Body of pancreas (tissue), 4 donors: ENCODE results near the gene LAMA2. TPM values are rescaled to one million over a fixed set of nuclear protein-coding genes. Genes with fewer than 3 reads are reported as not detected.

ENCODE experiments used
- ATAC-seq: fragments of 150-250 bp; one replicate; pipeline ENCODE4 v1.9.1; 2016
- DNase-seq, 4 donors: peaks; one replicate each; pipeline ENCODE4 v3.0.0-alpha.2; 2019
- H3K27ac ChIP-seq, 4 donors: fragments of 200-600 bp; sonication (generic); 1 replicate in 3 of 4; 2 replicates in 1 of 4; pipeline versions ENCODE4 v1.5.1 to v1.6.1; 2016 to 2019; ENCODE audit warnings: mild to moderate bottlenecking in 1 of 4, mixed read lengths in 1 of 4, moderate library complexity in 1 of 4
- H3K27me3 ChIP-seq, 2 donors: fragments of 200-600 bp; sonication (generic); one replicate each; pipeline ENCODE4 v1.6.0; 2016; ENCODE audit warnings: mild to moderate bottlenecking in 1 of 2
- H3K36me3 ChIP-seq, 2 donors: fragments of 200-600 bp; sonication (generic); replicated peaks in 1 of 2; 2 replicates each; pipeline ENCODE4 v1.5.1; 2016; ENCODE audit warnings: low read depth in 2 of 2; ENCODE audit not compliant: insufficient read depth in 1 of 2
- H3K4me1 ChIP-seq: fragments of 200-600 bp; sonication (generic); one replicate; pipeline ENCODE4 v1.6.0; 2016
- H3K4me3 ChIP-seq, 2 donors: fragments of 200-600 bp; sonication (generic); 1 replicate in 1 of 2; 2 replicates in 1 of 2; pipeline ENCODE4 v1.5.1; 2016 to 2019
- H3K9me3 ChIP-seq, 3 donors: fragments of 200-600 bp; sonication (generic); 1 replicate in 2 of 3; 2 replicates in 1 of 3; pipeline ENCODE4 v1.5.1; 2016
- POLR2A ChIP-seq, 3 donors: fragments of 450-650 bp; IDR thresholded peaks; one replicate each; pipeline ENCODE4 v1.6.1; 2016; ENCODE audit warnings: antibody characterized with exemption in 3 of 3, mild to moderate bottlenecking in 2 of 3
- WGBS, 2 donors: methylation state at CpG; one replicate each; pipeline ENCODE4 v1.1.5; 2017; 5-methylcytosine and 5-hydroxymethylcytosine counted together
- intact Hi-C: fragments of 100-400 bp; cut with DNase I; formaldehyde crosslinking; loops from one replicate; pipeline ENCODE4 v1.15.1; 2023
- total RNA-seq, 2 donors: library from RNA; depleted of rRNA; stranded (reverse); fragments of >200 nt; gene quantifications; one replicate each; pipeline ENCODE4 v1.1.0, GENCODE V29; 2016
- TF ChIP-seq, protein P1 (sequence below), 7 experiments: fragments of 450-650 bp in 4 of 7; fragments of 200-600 bp in 3 of 7; sonication (generic) in 3 of 7; IDR thresholded peaks; one replicate each; pipeline ENCODE4 v1.5.1; 2016 to 2019; ENCODE audit warnings: antibody characterized with exemption in 7 of 7

LAMA2 gene
- total RNA-seq, 2 donors from 2014 or later = 43.3 to 54.7 TPM

DNA sequence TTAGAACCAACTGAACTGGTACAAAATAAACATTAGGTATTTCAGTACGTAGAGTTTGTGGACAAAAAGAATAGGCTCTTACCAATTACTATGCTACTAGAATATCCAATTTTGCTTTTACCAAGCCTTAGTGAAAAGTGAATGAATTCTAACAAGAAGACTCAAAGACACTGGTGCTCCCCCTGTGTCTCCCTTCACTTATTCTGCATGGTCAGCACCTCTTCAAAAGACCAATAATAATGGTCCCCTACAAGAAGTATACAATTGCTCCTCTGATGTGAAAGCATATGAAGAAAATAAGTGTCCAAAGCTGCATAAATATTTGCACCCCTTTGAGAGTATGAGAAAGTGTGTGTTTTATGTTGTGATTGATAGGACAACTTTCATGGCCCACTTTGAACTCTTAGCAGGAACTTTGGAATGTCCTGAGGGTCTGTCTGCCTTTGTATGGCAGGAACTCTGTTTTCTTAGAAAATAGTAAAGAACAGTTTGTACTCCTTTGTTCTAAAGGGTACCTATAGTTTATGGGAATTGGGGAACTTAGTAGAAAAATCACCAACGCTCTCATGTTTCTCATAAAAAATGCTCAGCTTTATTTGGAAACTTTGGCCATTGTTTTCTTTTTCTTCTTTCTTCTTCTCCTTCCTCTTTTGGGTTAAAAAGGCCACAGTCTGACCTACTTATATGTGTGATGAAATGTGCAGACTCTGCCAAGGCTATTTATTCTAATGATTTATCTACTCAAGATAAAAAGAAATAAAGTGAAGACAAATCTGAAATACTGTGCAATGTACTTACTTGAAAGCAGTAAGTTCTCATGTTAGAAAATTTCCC lies 352.4 kb downstream of the LAMA2 start:
- TF ChIP-seq, protein P1, sequence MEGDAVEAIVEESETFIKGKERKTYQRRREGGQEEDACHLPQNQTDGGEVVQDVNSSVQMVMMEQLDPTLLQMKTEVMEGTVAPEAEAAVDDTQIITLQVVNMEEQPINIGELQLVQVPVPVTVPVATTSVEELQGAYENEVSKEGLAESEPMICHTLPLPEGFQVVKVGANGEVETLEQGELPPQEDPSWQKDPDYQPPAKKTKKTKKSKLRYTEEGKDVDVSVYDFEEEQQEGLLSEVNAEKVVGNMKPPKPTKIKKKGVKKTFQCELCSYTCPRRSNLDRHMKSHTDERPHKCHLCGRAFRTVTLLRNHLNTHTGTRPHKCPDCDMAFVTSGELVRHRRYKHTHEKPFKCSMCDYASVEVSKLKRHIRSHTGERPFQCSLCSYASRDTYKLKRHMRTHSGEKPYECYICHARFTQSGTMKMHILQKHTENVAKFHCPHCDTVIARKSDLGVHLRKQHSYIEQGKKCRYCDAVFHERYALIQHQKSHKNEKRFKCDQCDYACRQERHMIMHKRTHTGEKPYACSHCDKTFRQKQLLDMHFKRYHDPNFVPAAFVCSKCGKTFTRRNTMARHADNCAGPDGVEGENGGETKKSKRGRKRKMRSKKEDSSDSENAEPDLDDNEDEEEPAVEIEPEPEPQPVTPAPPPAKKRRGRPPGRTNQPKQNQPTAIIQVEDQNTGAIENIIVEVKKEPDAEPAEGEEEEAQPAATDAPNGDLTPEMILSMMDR (IDR thresholded peaks at IDR 0.05) = no peak
- no peak for TF ChIP-seq POLR2A (IDR thresholded peaks at IDR 0.05)
- no peak for DNase-seq
- no peaks in the 10 kb centered on the region for H3K27me3 ChIP-seq
- H3K9me3 ChIP-seq = no peaks in the 10 kb centered on the region
- intact Hi-C loops = no loop called here
- no peaks in the 10 kb centered on the region for H3K36me3 ChIP-seq
- no peak overlapping the region for H3K4me3 ChIP-seq
- H3K27ac ChIP-seq = no peak overlapping the region
- ATAC-seq = no peak
- no peaks in the 10 kb centered on the region for H3K4me1 ChIP-seq
- 45 to 66% methylated on average over 2 of the region's 2 CpGs for WGBS, 2 donors

DNA sequence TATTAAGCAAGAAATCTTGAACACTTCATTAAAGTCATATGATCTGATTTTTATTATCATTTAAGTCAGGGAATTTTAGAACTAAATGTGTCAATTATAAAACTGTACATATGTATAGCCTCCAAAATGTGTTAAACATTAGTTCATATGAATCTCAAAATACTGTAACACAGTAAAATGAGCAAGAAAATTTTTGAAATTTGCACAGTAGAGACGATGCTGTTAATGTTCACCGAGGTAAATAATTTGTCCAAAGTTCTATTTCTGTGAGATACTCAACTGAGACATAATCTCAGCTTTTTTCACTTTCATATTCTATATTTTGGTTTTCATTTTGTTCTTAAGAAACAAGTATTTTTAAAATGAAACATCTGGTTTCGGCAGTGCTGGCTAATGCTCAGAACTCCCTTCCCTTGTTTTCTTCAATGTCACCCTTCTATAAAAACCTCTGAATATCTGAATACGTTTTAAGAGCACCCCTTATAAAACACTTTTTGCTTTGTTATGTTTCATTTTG lies 353.1 kb downstream of the LAMA2 start:
- no peaks in the 10 kb centered on the region for H3K9me3 ChIP-seq
- WGBS, 2 donors = 49 to 53% methylated on average over 4 of the region's 4 CpGs

DNA sequence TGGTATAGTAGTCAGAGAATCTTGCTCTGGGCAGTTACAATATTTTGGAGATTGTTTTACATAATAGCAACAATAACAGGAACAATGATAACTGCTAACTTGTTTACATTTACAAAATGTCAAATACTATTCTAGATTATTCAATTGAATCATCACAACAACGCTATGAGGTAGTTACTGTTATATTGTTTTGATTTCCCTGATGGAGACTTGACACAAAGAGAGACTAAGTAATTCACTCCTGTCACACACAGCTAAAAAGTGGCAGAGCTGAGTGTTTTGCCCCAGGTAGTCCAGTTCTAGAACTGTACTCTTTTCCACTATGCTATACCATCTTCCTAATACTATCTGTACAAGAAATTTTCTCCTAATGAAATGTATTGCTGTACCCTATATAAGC lies 356.1 kb downstream of the LAMA2 start:
- intact Hi-C loops = no loop called here
- H3K27ac ChIP-seq = no peak overlapping the region
- no peak overlapping the region for H3K4me3 ChIP-seq
- no peaks in the 10 kb centered on the region for H3K4me1 ChIP-seq
- H3K36me3 ChIP-seq = no peaks in the 10 kb centered on the region
- DNase-seq (no peak), ATAC-seq (no peak)
- 40 to 67% methylated on average over 1 of the region's 1 CpG for WGBS, 2 donors
- H3K27me3 ChIP-seq = no peaks in the 10 kb centered on the region
- no peaks in the 10 kb centered on the region for H3K9me3 ChIP-seq
- TF ChIP-seq, protein P1 (IDR thresholded peaks at IDR 0.05) = no peak
- TF ChIP-seq POLR2A (IDR thresholded peaks at IDR 0.05) = no peak

More for the DNA sequence above, 353.1 kb downstream of the LAMA2 start:
- no peak for DNase-seq
- no peaks in the 10 kb centered on the region for H3K27me3 ChIP-seq
- TF ChIP-seq POLR2A (IDR thresholded peaks at IDR 0.05) = no peak
- TF ChIP-seq, protein P1 (IDR thresholded peaks at IDR 0.05) = no peak
- no peak overlapping the region for H3K4me3 ChIP-seq
- no peaks in the 10 kb centered on the region for H3K4me1 ChIP-seq
- no peaks in the 10 kb centered on the region for H3K36me3 ChIP-seq
- intact Hi-C loops = no loop called here
- no peak for ATAC-seq
- H3K27ac ChIP-seq = no peak overlapping the region

DNA sequence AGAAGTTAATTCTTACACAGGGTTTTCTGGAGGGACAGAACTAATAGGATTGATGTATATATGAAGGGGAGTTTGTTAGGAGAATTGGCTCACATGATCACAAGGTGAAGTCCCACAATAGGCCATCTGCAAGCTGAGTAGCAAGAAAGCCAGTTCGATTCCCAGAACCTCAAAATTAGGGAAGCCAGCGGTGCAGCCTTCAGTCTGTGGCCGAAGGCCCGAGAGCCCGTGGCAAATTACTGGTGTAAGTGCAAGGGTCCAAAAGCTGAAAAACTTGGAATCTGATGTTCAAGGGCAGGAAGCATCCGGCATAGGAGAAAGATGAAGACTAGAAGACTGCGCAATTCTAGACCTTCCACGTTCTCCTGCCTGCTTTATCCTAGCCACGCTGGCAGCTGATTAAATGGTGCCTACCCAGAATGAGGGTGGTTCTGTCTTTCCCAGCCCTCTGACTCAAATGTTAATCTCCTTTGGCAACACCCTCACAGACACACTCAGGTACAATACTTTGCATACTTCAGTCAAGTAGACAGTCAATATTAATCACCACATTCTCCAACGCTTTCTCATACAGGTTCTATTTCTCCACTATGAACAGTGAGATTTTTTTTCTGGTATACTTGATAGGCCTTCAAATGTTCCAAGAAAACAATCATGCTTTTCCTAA lies 357.0 kb downstream of the LAMA2 start:
- H3K4me3 ChIP-seq = no peak overlapping the region
- DNase-seq (no peak), ATAC-seq (no peak)
- no peaks in the 10 kb centered on the region for H3K9me3 ChIP-seq
- no peaks in the 10 kb centered on the region for H3K36me3 ChIP-seq
- H3K27ac ChIP-seq = no peak overlapping the region
- intact Hi-C loops = no loop called here
- no peaks in the 10 kb centered on the region for H3K4me1 ChIP-seq
- 80 to 88% methylated on average over 10 of the region's 10 CpGs for WGBS, 2 donors
- TF ChIP-seq, protein P1 (IDR thresholded peaks at IDR 0.05) = no peak
- TF ChIP-seq POLR2A (IDR thresholded peaks at IDR 0.05) = no peak
- no peaks in the 10 kb centered on the region for H3K27me3 ChIP-seq
